ENCODE results near the gene HSP90AB1.

The HSP90AB1 gene

GRCh38 chr6:44298055-44298803, 51.3 kb downstream of the HSP90AB1 start:
- Mint-ChIP-seq H3K36me3 (ENCODE audit: low read depth) (peaks cover 40% of the 10 kb centered on the region), H3K27me3 (peaks cover 48% of the 10 kb centered on the region), H3K27ac (no peak overlapping the region), H3K9me3 (no peaks in the 10 kb centered on the region), H3K4me1 (ENCODE audit: low read depth) (peaks cover 30% of the 10 kb centered on the region), H3K4me3 (no peak overlapping the region)
- intact Hi-C loops (cut with micrococcal nuclease), result no loop called here

DNA sequence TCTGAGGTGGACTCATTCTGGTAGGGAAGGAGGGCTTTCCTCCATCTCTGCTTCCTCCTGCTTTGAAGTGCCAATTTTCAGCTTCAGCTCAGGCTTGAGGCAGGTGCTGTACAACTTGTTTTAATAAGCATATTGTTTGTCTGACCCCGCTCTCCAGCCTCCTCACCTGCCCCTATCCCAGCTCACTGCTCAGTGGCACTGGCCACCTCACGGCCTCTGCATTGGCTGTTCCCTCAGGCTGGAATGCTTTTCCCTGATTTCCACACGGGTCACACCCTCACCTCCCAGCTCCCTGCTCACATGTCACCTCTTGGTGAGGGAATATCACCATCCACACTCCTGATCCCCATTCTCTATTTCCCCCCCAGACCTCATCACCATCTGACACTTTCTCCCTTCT, 52.0 kb downstream of the HSP90AB1 start:
- Mint-ChIP-seq H3K27ac (no peak overlapping the region), H3K4me1 (ENCODE audit: low read depth) (peaks cover 30% of the 10 kb centered on the region), H3K9me3 (no peaks in the 10 kb centered on the region), H3K27me3 (peaks cover 48% of the 10 kb centered on the region), H3K36me3 (ENCODE audit: low read depth) (peaks cover 46% of the 10 kb centered on the region), H3K4me3 (no peak overlapping the region)
- intact Hi-C loops (cut with micrococcal nuclease), result no loop called here

GRCh38 chr6:44300292-44300823, 53.5 kb downstream of the HSP90AB1 start:
- Mint-ChIP-seq H3K9me3 (no peaks in the 10 kb centered on the region), H3K36me3 (ENCODE audit: low read depth) (peaks cover 61% of the 10 kb centered on the region), H3K27ac (no peak overlapping the region), H3K27me3 (peaks cover 37% of the 10 kb centered on the region), H3K4me1 (ENCODE audit: low read depth) (peaks cover 30% of the 10 kb centered on the region), H3K4me3 (no peak overlapping the region)
- intact Hi-C loops (cut with micrococcal nuclease), result no loop called here

DNA sequence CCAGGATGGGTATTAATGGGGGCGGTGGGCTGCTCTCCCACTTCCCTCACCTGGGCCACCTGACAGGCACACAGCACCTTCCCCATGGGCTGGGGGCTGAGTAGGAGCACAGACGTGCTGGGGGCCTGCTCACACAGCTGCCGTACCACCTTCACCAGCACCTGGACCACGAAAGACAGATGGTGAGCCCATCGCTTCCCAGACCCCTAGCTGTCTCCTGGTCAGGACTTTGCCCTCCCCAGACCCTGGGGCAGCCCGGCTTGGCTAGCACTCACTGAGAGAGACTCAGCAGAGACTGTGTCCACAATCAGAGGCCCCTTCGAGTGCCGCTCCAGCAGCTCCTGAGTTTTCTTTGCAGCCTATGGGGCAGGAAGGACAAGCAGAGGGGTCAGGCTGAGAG, 54.2 kb downstream of the HSP90AB1 start:
- no peak overlapping the region for H3K27ac Mint-ChIP-seq
- H3K9me3 Mint-ChIP-seq, result no peaks in the 10 kb centered on the region
- peaks cover 35% of the 10 kb centered on the region for H3K27me3 Mint-ChIP-seq
- H3K4me1 Mint-ChIP-seq (ENCODE audit: low read depth), result peaks cover 30% of the 10 kb centered on the region
- no peak overlapping the region for H3K4me3 Mint-ChIP-seq
- intact Hi-C loops (cut with micrococcal nuclease), result no loop called here
- peaks cover 69% of the 10 kb centered on the region for H3K36me3 Mint-ChIP-seq (ENCODE audit: low read depth)

GRCh38 chr6:44301782-44302564, 55.1 kb downstream of the HSP90AB1 start:
- Mint-ChIP-seq H3K36me3 (ENCODE audit: low read depth) (peaks cover 77% of the 10 kb centered on the region), H3K27ac (no peak overlapping the region), H3K4me1 (ENCODE audit: low read depth) (peaks cover 24% of the 10 kb centered on the region), H3K9me3 (no peaks in the 10 kb centered on the region), H3K4me3 (no peak overlapping the region), H3K27me3 (peaks cover 26% of the 10 kb centered on the region)
- intact Hi-C loops (cut with micrococcal nuclease), result no loop called here

DNA sequence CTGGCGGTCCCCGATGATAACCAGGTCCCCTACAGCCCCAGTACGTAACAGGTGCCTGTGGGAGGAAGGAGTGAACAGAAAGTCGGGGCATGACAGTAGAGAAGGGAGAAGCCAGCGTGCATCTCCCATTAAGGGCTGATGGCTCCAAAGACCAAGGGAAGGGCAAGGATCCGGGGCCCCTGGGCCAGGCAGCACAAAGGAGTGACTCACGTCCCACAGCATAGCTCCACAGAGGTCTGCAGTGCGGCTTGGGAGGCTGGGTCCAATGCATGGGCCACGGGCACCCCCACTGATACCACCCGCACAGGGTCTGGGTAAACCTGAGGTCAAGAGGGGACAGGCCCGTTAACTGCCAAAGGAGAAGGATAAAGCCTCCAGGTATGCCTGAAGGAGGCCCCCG, 56.0 kb downstream of the HSP90AB1 start:
- H3K27me3 Mint-ChIP-seq, result peaks cover 19% of the 10 kb centered on the region
- H3K4me1 Mint-ChIP-seq (ENCODE audit: low read depth), result peaks cover 18% of the 10 kb centered on the region
- H3K27ac Mint-ChIP-seq, result no peak overlapping the region
- intact Hi-C loops (cut with micrococcal nuclease), result no loop called here
- no peak overlapping the region for H3K4me3 Mint-ChIP-seq
- peaks cover 86% of the 10 kb centered on the region for H3K36me3 Mint-ChIP-seq (ENCODE audit: low read depth)
- H3K9me3 Mint-ChIP-seq, result no peaks in the 10 kb centered on the region

Measured in dendritic cell treated with granulocyte-macrophage colony-stimulating factor and Interleukin-4, amounts not matched to agents 40 ng/mL and 50 ng/mL, for 4 days (primary cell).